HG02884 (cell line): Measurements from ENCODE around the gene EVC.

Source experiments
- ATAC-seq: cut with Tn5 transposase; IDR thresholded peaks from one replicate; pipeline ENCODE4 v1.9.1; 2021; ENCODE audit warnings: mild to moderate bottlenecking, moderate library complexity; ENCODE audit not compliant: unreplicated experiment

Gene EVC

GRCh38 chr4:5730436-5730835 is 19.4 kb downstream of the EVC start:
- ATAC-seq: no peak

GRCh38 chr4:5730993-5731990 is 20.3 kb downstream of the EVC start:
- no peak for ATAC-seq

GRCh38 chr4:5732158-5732557 is 21.2 kb downstream of the EVC start:
- ATAC-seq: no peak

GRCh38 chr4:5734853-5735252 is 23.9 kb downstream of the EVC start:
- no peak for ATAC-seq

- ATAC-seq: no peak
These were observed 24.5 kb downstream of the EVC start for GRCh38 chr4:5735463-5735862.

GRCh38 chr4:5738061-5738460 is 27.1 kb downstream of the EVC start:
- ATAC-seq: no peak

- ATAC-seq: no peak
These were observed 31.4 kb downstream of the EVC start for GRCh38 chr4:5742388-5742787.

- no peak for ATAC-seq
These were observed 32.0 kb downstream of the EVC start for GRCh38 chr4:5742968-5743367.

GRCh38 chr4:5746250-5746649 is 35.2 kb downstream of the EVC start:
- ATAC-seq: no peak

- no peak for ATAC-seq
These were observed 36.1 kb downstream of the EVC start for GRCh38 chr4:5746829-5747737.

- no peak for ATAC-seq
These were observed 36.9 kb downstream of the EVC start for GRCh38 chr4:5747738-5748375.

- ATAC-seq: no peak
These were observed 38.6 kb downstream of the EVC start for GRCh38 chr4:5749568-5749967.

GRCh38 chr4:5750052-5750945 is 39.3 kb downstream of the EVC start:
- ATAC-seq: no peak

GRCh38 chr4:5750946-5751665 is 40.1 kb downstream of the EVC start:
- ATAC-seq: no peak

- no peak for ATAC-seq
These were observed 40.8 kb downstream of the EVC start for GRCh38 chr4:5751666-5752375.

- no peak for ATAC-seq
These were observed 41.6 kb downstream of the EVC start for GRCh38 chr4:5752376-5753184.

GRCh38 chr4:5753366-5753765 is 42.4 kb downstream of the EVC start:
- no peak for ATAC-seq
